GM23248 (cell line): ENCODE results near the gene COL11A2. TPM values are rescaled to one million over a fixed set of nuclear protein-coding genes. Genes with fewer than 3 reads are reported as not detected.
A peak's percentile ranks its signal among the peaks of the same experiment; 100 is the strongest.

Experiments
- DNase-seq: peaks from one replicate; pipeline ENCODE4 v3.0.0-alpha.2; 2015
- H2AFZ ChIP-seq: fragments of 200-600 bp; sonication (generic); 2 replicates; pipeline ENCODE4 v1.6.1; 2016; ENCODE audit warnings: antibody characterized with exemption
- H3F3A ChIP-seq: fragments of 200-600 bp; sonication (generic); 2 replicates; pipeline ENCODE4 v1.6.1; 2016; ENCODE audit warnings: mild to moderate bottlenecking, antibody characterized with exemption, mixed run types; ENCODE audit not compliant: insufficient read depth
- H3K27ac ChIP-seq: fragments of 200-600 bp; sonication (generic); 2 replicates; pipeline ENCODE4 v1.5.1; 2016; ENCODE audit warnings: mild to moderate bottlenecking
- H3K27me3 ChIP-seq: fragments of 200-600 bp; sonication (generic); replicated peaks from 2 replicates; pipeline ENCODE4 v1.6.1; 2016; ENCODE audit warnings: mild to moderate bottlenecking; ENCODE audit not compliant: insufficient read depth
- H3K36me3 ChIP-seq: fragments of 200-600 bp; sonication (generic); 2 replicates; pipeline ENCODE4 v1.6.1; 2016; ENCODE audit warnings: low read depth, mild to moderate bottlenecking
- H3K4me1 ChIP-seq: fragments of 200-600 bp; sonication (generic); 2 replicates; pipeline ENCODE4 v1.6.1; 2016; ENCODE audit warnings: mild to moderate bottlenecking; ENCODE audit not compliant: insufficient read depth
- H3K4me2 ChIP-seq: fragments of 200-600 bp; sonication (generic); one replicate; pipeline ENCODE4 v1.6.1; 2016; ENCODE audit warnings: mild to moderate bottlenecking; ENCODE audit not compliant: unreplicated experiment
- H3K4me3 ChIP-seq: fragments of 200-600 bp; sonication (generic); 2 replicates; pipeline ENCODE4 v1.5.1; 2016; ENCODE audit warnings: mild to moderate bottlenecking
- H3K79me2 ChIP-seq: fragments of 200-600 bp; sonication (generic); 2 replicates; pipeline ENCODE4 v1.6.1; 2016; ENCODE audit warnings: mild to moderate bottlenecking; ENCODE audit not compliant: insufficient read depth
- H3K9ac ChIP-seq: fragments of 200-600 bp; sonication (generic); 2 replicates; pipeline ENCODE4 v1.6.1; 2016; ENCODE audit warnings: mild to moderate bottlenecking
- H3K9me2 ChIP-seq: fragments of 200-600 bp; sonication (generic); 2 replicates; pipeline ENCODE4 v1.6.1; 2016; ENCODE audit warnings: mixed run types, mild to moderate bottlenecking, moderate library complexity; ENCODE audit not compliant: insufficient read depth
- H3K9me3 ChIP-seq: fragments of 200-600 bp; sonication (generic); one replicate; pipeline ENCODE4 v1.6.1; 2017; ENCODE audit warnings: low read depth
- H4K20me1 ChIP-seq: fragments of 200-600 bp; sonication (generic); 2 replicates; pipeline ENCODE4 v1.6.0; 2016; ENCODE audit not compliant: insufficient read depth
- EZH2 ChIP-seq: fragments of 200-600 bp; sonication (generic); IDR thresholded peaks from 2 replicates; pipeline ENCODE4 v1.6.1; 2018; ENCODE audit warnings: antibody characterized with exemption, mild to moderate bottlenecking; ENCODE audit not compliant: insufficient read depth, poor library complexity, severe bottlenecking
- EZH2phosphoT487 ChIP-seq: fragments of 200-600 bp; sonication (generic); IDR thresholded peaks from 2 replicates; pipeline ENCODE4 v1.6.1; 2018; ENCODE audit warnings: antibody characterized with exemption, moderate library complexity, mild to moderate bottlenecking, low read depth; ENCODE audit not compliant: insufficient read depth
- WGBS, 2 experiments: methylation state at CpG; one replicate each; pipeline ENCODE4 v1.1.6; 2015 to 2017; ENCODE audit warnings: low lambda C conversion rate in 2 of 2, low coverage in 1 of 2; ENCODE audit errors: missing lambda C conversion rate in 2 of 2; 5-methylcytosine and 5-hydroxymethylcytosine counted together
- in situ Hi-C: fragments of 300-500 bp; cut with MboI; formaldehyde crosslinking; loops from 2 replicates; pipeline ENCODE4 v1.15.0; 2020
- polyA plus RNA-seq: library from polyadenylated mRNA; unstranded; fragments of >200 nt; fragmentation: Nextera tagmentation; extraction: Ambion mirVana; gene quantifications from 2 replicates; pipeline ENCODE4 v1.2.1, GENCODE V29; 2016
- total RNA-seq: library from RNA; depleted of rRNA; stranded (reverse); fragments of >200 nt; shearing (Covaris generic); gene quantifications from 2 replicates; pipeline ENCODE4 v1.2.3, GENCODE V29; 2014

The COL11A2 gene
- total and polyA plus RNA-seq, 2 experiments from 2014 or later: 0.31 to 0.32 TPM

DNA sequence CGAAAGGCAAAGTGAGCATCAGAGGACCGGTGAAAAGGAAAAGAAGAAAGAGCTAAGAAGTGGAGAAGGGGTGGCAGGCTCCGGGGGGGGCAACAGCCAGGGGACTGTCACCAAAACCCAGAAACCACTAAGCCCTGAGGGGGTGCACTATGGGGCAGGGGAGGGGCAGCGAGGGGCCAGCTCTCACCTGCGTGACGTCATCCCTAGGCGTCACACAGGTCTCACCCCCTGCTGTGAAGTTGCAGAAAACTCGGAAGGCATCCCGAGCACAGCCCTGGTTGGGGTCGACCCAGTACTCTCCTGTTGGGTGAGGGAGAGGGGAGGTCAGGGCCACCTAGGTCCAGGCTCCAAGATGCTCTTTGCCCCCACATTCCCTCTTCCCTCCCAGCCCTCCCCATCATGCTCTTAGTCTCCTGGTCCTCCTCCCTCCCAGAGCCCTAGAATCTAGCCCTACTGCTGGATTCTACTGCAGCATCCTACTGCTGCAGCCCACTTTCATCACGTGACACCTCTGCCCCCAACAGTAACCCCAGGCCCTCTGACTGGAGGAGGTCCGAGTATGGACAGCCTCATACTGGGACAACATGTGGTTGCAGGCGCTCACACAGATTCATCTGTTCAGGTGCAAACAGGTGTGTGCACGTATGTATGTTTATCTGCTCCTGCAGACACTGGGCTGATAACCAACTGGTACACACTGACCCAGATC lies 27.4 kb downstream of the COL11A2 start:
- 35 to 40% methylated on average over 8 to 14 of the region's 14 CpGs for WGBS, 2 experiments
- DNase-seq: no peak

DNA sequence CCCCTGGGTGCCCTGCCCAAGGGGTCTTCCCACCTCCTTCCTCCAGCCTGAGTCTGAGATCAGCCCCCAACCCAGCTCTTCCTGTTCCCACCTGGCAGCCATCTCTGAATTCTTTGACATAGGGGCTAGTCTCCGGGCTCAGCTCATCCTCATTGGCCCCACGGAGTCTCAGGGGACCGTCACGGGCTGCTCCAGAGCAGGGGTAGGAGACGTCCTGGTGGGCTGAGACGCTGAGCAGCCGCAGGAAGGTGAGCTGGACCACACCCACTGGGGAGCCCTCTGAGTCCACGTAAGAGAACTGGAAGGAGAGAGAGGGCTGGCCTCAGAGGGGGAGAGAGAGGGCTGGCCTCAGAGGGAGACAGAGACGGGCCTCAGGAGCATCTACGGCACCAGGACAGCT lies 28.1 kb downstream of the COL11A2 start:
- no peaks in the 10 kb centered on the region for H3K79me2 ChIP-seq
- WGBS, 2 experiments: 30% methylated on average over 10 of the region's 10 CpGs
- no peaks in the 10 kb centered on the region for H3K36me3 ChIP-seq
- no peak overlapping the region for H3K4me3 ChIP-seq
- H3K4me1 ChIP-seq: no peaks in the 10 kb centered on the region
- TF ChIP-seq EZH2phosphoT487 (no peak), EZH2 (no peak)
- no peak overlapping the region for H3K27ac ChIP-seq
- H3K9me2 ChIP-seq: no peaks in the 10 kb centered on the region
- no peak overlapping the region for H3K9ac ChIP-seq
- H3K9me3 ChIP-seq: no peaks in the 10 kb centered on the region
- no peak overlapping the region for H3K4me2 ChIP-seq
- no peaks in the 10 kb centered on the region for H3K27me3 ChIP-seq
- H4K20me1 ChIP-seq: no peaks in the 10 kb centered on the region
- H3F3A ChIP-seq: no peaks in the 10 kb centered on the region
- DNase-seq: no peak
- H2AFZ ChIP-seq: no peak overlapping the region
- in situ Hi-C loops: no loop called here

More for the DNA sequence above, 27.4 kb downstream of the COL11A2 start:
- Histone ChIP-seq H3K27ac (no peak overlapping the region), H3K9me2 (no peaks in the 10 kb centered on the region), H3K36me3 (no peaks in the 10 kb centered on the region), H3F3A (no peaks in the 10 kb centered on the region), H3K4me1 (no peaks in the 10 kb centered on the region), H2AFZ (no peak overlapping the region), H3K9ac (no peak overlapping the region), H3K4me3 (no peak overlapping the region), H3K4me2 (no peak overlapping the region), H3K9me3 (no peaks in the 10 kb centered on the region), H4K20me1 (no peaks in the 10 kb centered on the region), H3K27me3 (no peaks in the 10 kb centered on the region), H3K79me2 (no peaks in the 10 kb centered on the region)
- TF ChIP-seq EZH2phosphoT487 (no peak), EZH2 (no peak)
- in situ Hi-C loops: no loop called here

DNA sequence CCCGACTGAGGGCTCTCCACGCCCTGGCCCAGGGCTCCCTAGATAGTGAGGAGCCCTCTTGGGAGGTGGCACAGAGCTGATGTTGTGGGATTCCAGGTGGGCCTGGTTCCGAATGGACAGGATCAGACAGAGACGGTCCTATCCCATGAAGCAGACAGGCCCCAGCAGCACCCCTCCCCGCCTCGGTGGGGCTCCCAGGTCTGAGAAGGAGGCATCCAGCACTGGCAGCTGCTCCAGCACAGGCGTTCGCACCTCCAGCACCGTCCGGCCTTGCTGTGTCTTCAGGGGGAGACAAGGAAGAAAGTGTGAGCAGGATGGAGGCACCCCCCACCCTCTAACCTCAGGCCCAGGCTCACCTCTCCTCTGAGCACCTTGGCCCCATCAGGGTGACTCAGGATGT lies 28.7 kb downstream of the COL11A2 start:
- in situ Hi-C loops: no loop called here
- Histone ChIP-seq H3K9ac (no peak overlapping the region), H3K79me2 (no peaks in the 10 kb centered on the region), H3K9me2 (no peaks in the 10 kb centered on the region), H3K4me2 (no peak overlapping the region), H4K20me1 (no peaks in the 10 kb centered on the region), H3K36me3 (no peaks in the 10 kb centered on the region), H3K27ac (no peak overlapping the region), H3K4me3 (no peak overlapping the region), H3F3A (no peaks in the 10 kb centered on the region), H3K9me3 (no peaks in the 10 kb centered on the region), H3K27me3 (no peaks in the 10 kb centered on the region), H3K4me1 (no peaks in the 10 kb centered on the region), H2AFZ (no peak overlapping the region)
- 87 to 89% methylated on average over 6 to 10 of the region's 10 CpGs for WGBS, 2 experiments
- DNase-seq: no peak
- no peak for TF ChIP-seq EZH2
- no peak for TF ChIP-seq EZH2phosphoT487

DNA sequence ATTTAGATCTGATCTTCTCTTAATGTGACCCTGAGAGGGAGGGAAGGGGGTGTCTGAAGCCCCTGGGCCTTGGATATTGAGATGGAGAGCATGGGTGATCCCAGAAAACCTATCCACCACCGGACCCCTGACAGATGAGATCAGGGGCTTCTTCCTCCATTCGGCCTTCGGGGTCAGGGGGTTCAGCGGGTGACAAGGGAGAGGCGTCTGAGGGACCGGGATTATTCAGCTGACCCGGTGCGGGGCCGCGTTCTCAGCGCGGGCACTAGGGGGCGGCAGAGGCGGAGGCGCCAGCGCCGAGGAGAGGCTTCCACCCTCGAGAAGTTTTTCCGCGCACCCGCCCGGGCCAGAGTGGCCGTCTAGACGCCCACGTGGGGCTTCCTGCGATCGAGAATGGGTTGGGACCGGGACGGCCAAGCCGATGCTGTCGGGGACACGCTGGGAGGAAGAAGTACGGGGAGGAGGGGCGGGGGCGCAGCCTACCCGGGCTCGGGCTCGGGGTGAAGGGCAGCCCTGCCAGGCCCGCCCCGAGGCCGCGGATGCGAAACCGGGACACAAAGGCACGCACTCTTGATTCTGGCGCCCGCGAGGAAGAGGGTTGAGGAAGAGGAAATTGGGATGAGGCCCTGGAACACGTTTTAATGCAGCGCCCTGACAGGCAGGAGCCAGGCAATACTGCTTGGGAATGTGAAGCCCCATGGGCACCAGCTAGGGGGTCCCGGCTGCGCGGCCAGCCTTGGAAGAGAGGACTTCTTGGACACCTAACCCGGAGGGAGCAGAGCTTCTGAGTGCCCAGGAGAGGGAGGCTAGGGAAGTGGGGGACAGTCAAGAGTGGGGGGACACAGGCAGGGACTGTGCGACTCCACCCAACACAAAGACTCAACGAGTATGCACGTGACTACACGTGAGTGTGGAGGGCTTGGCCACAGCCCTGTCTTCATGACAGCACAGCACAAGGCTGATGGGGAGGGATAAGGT lies 30.6 kb downstream of the COL11A2 start:
- no peaks in the 10 kb centered on the region for H3K27me3 ChIP-seq
- no peaks in the 10 kb centered on the region for H3K79me2 ChIP-seq
- no peak for TF ChIP-seq EZH2
- TF ChIP-seq EZH2phosphoT487: no peak
- WGBS, 2 experiments: 6 to 7% methylated on average over 53 to 57 of the region's 58 CpGs
- peak; percentile 86 for DNase-seq
- in situ Hi-C loops: no loop called here
- no peaks in the 10 kb centered on the region for H3K36me3 ChIP-seq
- no peaks in the 10 kb centered on the region for H3K9me2 ChIP-seq
- no peaks in the 10 kb centered on the region for H3F3A ChIP-seq
- no peaks in the 10 kb centered on the region for H3K9me3 ChIP-seq
- H4K20me1 ChIP-seq: no peaks in the 10 kb centered on the region
- peak overlapping the region; percentile 67 for H3K4me3 ChIP-seq
- peak overlapping the region; percentile 90 for H2AFZ ChIP-seq
- peak overlapping the region; percentile 73 for H3K9ac ChIP-seq
- H3K4me2 ChIP-seq: peak overlapping the region; percentile 75
- H3K27ac ChIP-seq: peak overlapping the region; percentile 41
- no peaks in the 10 kb centered on the region for H3K4me1 ChIP-seq
